ENCODE results near the gene GBP1. TPM values are rescaled to one million over a fixed set of nuclear protein-coding genes. Genes with fewer than 3 reads are reported as not detected.

Gene GBP1
- total and polyA plus RNA-seq, 10 of the 15 experiments (the other 5 are each of a cell fraction or from before 2014, with no cell fraction given) = 1.5 to 8.7 (median 5.0) TPM

GRCh38 chr1:89043940-89044339 lies 21.1 kb downstream of the GBP1 start:
- WGBS (ENCODE audit: insufficient coverage, insufficient replicate concordance, low lambda C conversion rate, missing lambda C conversion rate) = 48% methylated on average over 3 of the region's 5 CpGs
- intact Hi-C loops (cut with micrococcal nuclease; ENCODE audit: unreplicated experiment) (loop anchor here (5.0 kb wide), 1 partner anchor 158 kb away; no protein-coding TSS in a partner anchor), in situ Hi-C loops (cut with MboI) (no loop called here)
- peaks cover 10% of the 10 kb centered on the region for H3K4me1 ChIP-seq (ENCODE audit: control insufficient read depth, insufficient read depth, low read length)
- no TSS peak for BruUV-seq (replicated peaks)
- RAD21 ChIA-PET (ENCODE audit: unreplicated experiment) = no interaction called here
- no peak for FAIRE-seq
- DNase-seq (ENCODE audit: low read depth, low spot score) = no peak
- H3K9me3 ChIP-seq (replicated peaks; ENCODE audit: control insufficient read depth, insufficient read depth, low read length) = peaks cover 11% of the 10 kb centered on the region
- CTCF ChIA-PET = no interaction called here
- ATAC-seq = no peak
- no peak overlapping the region for H3K4me2 ChIP-seq (ENCODE audit: control insufficient read depth, insufficient read depth)
- no peaks in the 10 kb centered on the region for H3K79me2 ChIP-seq (ENCODE audit: control insufficient read depth, insufficient read depth, low read length)
- SMC1A ChIA-PET (ENCODE audit: uncharacterized antibody, unreplicated experiment) = no interaction called here
- TF ChIP-seq TAF1 (IDR thresholded peaks at IDR 0.05; ENCODE audit: borderline replicate concordance, low read depth, low read length) = no peak
- no peak for TF ChIP-seq MYC (IDR thresholded peaks at IDR 0.05; ENCODE audit: insufficient read depth, insufficient read length, insufficient replicate concordance, low read length, severe bottlenecking)
- TF ChIP-seq ZBTB33 (IDR thresholded peaks at IDR 0.05) = no peak
- TF ChIP-seq POU2F2 (IDR thresholded peaks at IDR 0.05; ENCODE audit: borderline replicate concordance, low read depth, low read length) = no peak
- TF ChIP-seq, protein P1, sequence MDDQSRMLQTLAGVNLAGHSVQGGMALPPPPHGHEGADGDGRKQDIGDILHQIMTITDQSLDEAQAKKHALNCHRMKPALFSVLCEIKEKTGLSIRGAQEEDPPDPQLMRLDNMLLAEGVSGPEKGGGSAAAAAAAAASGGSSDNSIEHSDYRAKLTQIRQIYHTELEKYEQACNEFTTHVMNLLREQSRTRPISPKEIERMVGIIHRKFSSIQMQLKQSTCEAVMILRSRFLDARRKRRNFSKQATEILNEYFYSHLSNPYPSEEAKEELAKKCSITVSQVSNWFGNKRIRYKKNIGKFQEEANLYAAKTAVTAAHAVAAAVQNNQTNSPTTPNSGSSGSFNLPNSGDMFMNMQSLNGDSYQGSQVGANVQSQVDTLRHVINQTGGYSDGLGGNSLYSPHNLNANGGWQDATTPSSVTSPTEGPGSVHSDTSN (IDR thresholded peaks at IDR 0.05; ENCODE audit: insufficient replicate concordance, low read depth, low read length) = no peak
- TF ChIP-seq ELK1 (IDR thresholded peaks at IDR 0.05; ENCODE audit: low read depth, low read length) = no peak
- TF ChIP-seq RELA (IDR thresholded peaks at IDR 0.05; ENCODE audit: borderline replicate concordance, partially characterized antibody) = no peak
- TF ChIP-seq ASH2L (IDR thresholded peaks at IDR 0.05; ENCODE audit: borderline replicate concordance, low read depth) = no peak
- TF ChIP-seq, protein P2, sequence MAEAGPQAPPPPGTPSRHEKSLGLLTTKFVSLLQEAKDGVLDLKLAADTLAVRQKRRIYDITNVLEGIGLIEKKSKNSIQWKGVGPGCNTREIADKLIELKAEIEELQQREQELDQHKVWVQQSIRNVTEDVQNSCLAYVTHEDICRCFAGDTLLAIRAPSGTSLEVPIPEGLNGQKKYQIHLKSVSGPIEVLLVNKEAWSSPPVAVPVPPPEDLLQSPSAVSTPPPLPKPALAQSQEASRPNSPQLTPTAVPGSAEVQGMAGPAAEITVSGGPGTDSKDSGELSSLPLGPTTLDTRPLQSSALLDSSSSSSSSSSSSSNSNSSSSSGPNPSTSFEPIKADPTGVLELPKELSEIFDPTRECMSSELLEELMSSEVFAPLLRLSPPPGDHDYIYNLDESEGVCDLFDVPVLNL (IDR thresholded peaks at IDR 0.05; ENCODE audit: low read depth, low read length) = no peak
- TF ChIP-seq SMC3 (IDR thresholded peaks at IDR 0.05; ENCODE audit: borderline replicate concordance, low read length) = no peak
- no peak for TF ChIP-seq YY1 (IDR thresholded peaks at IDR 0.05; ENCODE audit: low read depth, low read length)
- no peak for TF ChIP-seq NFYA (IDR thresholded peaks at IDR 0.05; ENCODE audit: borderline replicate concordance, low read depth, low read length)
- TF ChIP-seq ZNF592 (IDR thresholded peaks at IDR 0.05) = no peak
- TF ChIP-seq BHLHE40 (IDR thresholded peaks at IDR 0.05; ENCODE audit: borderline replicate concordance in 1 of 2, low read depth in 2 of 2, low read length in 1 of 2) = no peak
- no peaks in the 10 kb centered on the region for H3K27me3 ChIP-seq (replicated peaks in 1 of 2; ENCODE audit: control insufficient read depth in 2 of 2, insufficient read depth in 2 of 2, low read length in 1 of 2)
- no peak overlapping the region for H3K4me3 ChIP-seq
- H3K27ac ChIP-seq (ENCODE audit: control insufficient read depth, insufficient read depth) = no peak overlapping the region
- H3K9ac ChIP-seq (ENCODE audit: control insufficient read depth, insufficient read depth, low read length) = no peak overlapping the region
- no peaks in the 10 kb centered on the region for H4K20me1 ChIP-seq (ENCODE audit: control insufficient read depth, insufficient read depth)
- H2AFZ ChIP-seq (ENCODE audit: control insufficient read depth, low read depth, low read length) = no peak overlapping the region
- H3K36me3 ChIP-seq (ENCODE audit: control insufficient read depth in 2 of 2, insufficient read depth in 2 of 2, low read length in 1 of 2) = no peaks in the 10 kb centered on the region
- POLR2A ChIA-PET = no interaction called here
